Panc1 (cell line): ENCODE measurements around the gene MAL.

Experiments
- CTCF ChIP-seq: fragments of 450-650 bp; IDR thresholded peaks from 2 replicates; pipeline ENCODE4 v1.5.1; 2017; ENCODE audit warnings: mild to moderate bottlenecking
- POLR2AphosphoS5 ChIP-seq: IDR thresholded peaks from 2 replicates; pipeline ENCODE4 v1.6.1; 2012; ENCODE audit warnings: mild to moderate bottlenecking, low read depth, low read length, moderate library complexity
- REST ChIP-seq, 2 experiments: IDR thresholded peaks; 2 replicates each; pipeline ENCODE4 v1.6.1; 2011 to 2012; ENCODE audit warnings: low read depth in 2 of 2, control low read depth in 1 of 2, low read length in 1 of 2, mild to moderate bottlenecking in 1 of 2, moderate library complexity in 1 of 2; ENCODE audit not compliant: insufficient read depth in 1 of 2
- SIN3A ChIP-seq: IDR thresholded peaks from 2 replicates; pipeline ENCODE4 v1.6.1; 2012; ENCODE audit warnings: low read depth, mild to moderate bottlenecking, low read length, moderate library complexity, borderline replicate concordance; ENCODE audit not compliant: insufficient read depth
- TCF7L2 ChIP-seq: IDR thresholded peaks from 2 replicates; pipeline ENCODE4 v1.6.1; 2011; ENCODE audit warnings: mild to moderate bottlenecking, low read depth, low read length, inconsistent platforms

GRCh38 chr2:95007031-95007609, 18.4 kb upstream of the MAL start:
- TF ChIP-seq CTCF (no peak), POLR2AphosphoS5 (no peak), REST (IDR thresholded peaks at IDR 0.05; ENCODE audit: insufficient read depth in 1 of 2, low read depth in 2 of 2, low read length in 1 of 2) (no peak), TCF7L2 (no peak), SIN3A (no peak)
